ENCODE data around the gene RBCK1. TPM values are rescaled to one million over a fixed set of nuclear protein-coding genes. Genes with fewer than 3 reads are reported as not detected.

Gene RBCK1
- total RNA-seq, 1 experiment from 2014 or later = 46.8 TPM

DNA sequence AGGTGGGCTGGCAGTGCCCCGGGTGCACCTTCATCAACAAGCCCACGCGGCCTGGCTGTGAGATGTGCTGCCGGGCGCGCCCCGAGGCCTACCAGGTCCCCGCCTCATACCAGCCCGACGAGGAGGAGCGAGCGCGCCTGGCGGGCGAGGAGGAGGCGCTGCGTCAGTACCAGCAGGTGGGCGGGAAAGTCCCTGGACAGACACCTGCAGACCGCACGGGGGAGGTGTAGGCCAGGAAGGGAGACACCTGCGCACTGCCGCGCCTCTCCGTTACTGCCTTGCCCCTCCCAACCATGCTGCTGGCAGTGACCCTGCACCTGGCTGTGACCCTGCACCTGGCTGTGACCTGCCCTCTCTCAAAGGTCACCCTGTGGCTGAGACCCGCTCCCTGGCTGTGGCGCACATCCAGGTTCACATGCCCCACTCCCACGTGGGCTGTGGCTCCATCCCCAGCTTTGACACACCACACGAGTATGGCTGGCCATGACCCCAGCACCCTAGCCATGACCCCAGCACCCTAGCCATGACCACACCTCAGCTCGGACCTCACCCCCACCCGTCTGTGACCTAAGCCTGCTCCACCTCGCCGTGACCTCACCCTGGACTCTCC lies 11.6 kb downstream of the RBCK1 start:
- H3K79me1 ChIP-seq (ENCODE audit: insufficient read depth, low read depth, low read length, poor library complexity, severe bottlenecking) = no peaks in the 10 kb centered on the region
- H2AK5ac ChIP-seq (ENCODE audit: insufficient read length, low read length) = no peak overlapping the region
- Mint-ChIP-seq H3K9me3 (peaks cover 0 to 7% of the 10 kb centered on the region in 2 experiments; a peak in 3 of 5 replicates), H3K4me1 (no peaks in the 10 kb centered on the region), H3K4me3 (no peak overlapping the region), H3K27me3 (ENCODE audit: low read depth) (peaks cover 2% of the 10 kb centered on the region; the same call in 1 of the 2 replicates), H3K27ac (no peak overlapping the region), H3K36me3 (ENCODE audit: insufficient read depth in 1 of 3, low read depth in 3 of 3) (peaks cover 42 to 71% (median 55%) of the 10 kb centered on the region in 3 experiments)
- H2AFZ ChIP-seq (ENCODE audit: low read length) = no peak overlapping the region
- H4K8ac ChIP-seq (replicated peaks; ENCODE audit: insufficient read length, low read depth, low read length) = no peak overlapping the region
- TF ChIP-seq, protein P1, sequence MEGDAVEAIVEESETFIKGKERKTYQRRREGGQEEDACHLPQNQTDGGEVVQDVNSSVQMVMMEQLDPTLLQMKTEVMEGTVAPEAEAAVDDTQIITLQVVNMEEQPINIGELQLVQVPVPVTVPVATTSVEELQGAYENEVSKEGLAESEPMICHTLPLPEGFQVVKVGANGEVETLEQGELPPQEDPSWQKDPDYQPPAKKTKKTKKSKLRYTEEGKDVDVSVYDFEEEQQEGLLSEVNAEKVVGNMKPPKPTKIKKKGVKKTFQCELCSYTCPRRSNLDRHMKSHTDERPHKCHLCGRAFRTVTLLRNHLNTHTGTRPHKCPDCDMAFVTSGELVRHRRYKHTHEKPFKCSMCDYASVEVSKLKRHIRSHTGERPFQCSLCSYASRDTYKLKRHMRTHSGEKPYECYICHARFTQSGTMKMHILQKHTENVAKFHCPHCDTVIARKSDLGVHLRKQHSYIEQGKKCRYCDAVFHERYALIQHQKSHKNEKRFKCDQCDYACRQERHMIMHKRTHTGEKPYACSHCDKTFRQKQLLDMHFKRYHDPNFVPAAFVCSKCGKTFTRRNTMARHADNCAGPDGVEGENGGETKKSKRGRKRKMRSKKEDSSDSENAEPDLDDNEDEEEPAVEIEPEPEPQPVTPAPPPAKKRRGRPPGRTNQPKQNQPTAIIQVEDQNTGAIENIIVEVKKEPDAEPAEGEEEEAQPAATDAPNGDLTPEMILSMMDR (conservative IDR thresholded peaks at IDR 0.05) = no peak
- H3K79me2 ChIP-seq (ENCODE audit: insufficient read depth, low read length) = no peaks in the 10 kb centered on the region
- H3K4ac ChIP-seq (ENCODE audit: low read depth, low read length) = no peak overlapping the region
- H3K14ac ChIP-seq (ENCODE audit: insufficient read depth, low read length) = no peak overlapping the region
- H2BK12ac ChIP-seq (ENCODE audit: insufficient read length, low read depth, low read length) = no peak overlapping the region
- no peaks in the 10 kb centered on the region for H3K23me2 ChIP-seq (ENCODE audit: insufficient read length, low read depth, low read length, poor library complexity, severe bottlenecking)
- no peaks in the 10 kb centered on the region for H4K20me1 ChIP-seq (ENCODE audit: control insufficient read depth, insufficient read depth, insufficient read length)
- H3K27ac ChIP-seq (ENCODE audit: insufficient read length, low read depth, low read length) = no peak overlapping the region
- H3K27me3 ChIP-seq (ENCODE audit: insufficient read depth, low read length) = no peaks in the 10 kb centered on the region
- WGBS (ENCODE audit: extremely low coverage, insufficient read length, low lambda C conversion rate) = no CpG with 5 or more reads among the region's 32 CpGs
- H3K4me1 ChIP-seq (ENCODE audit: insufficient read depth, low read length) = no peaks in the 10 kb centered on the region
- H3K56ac ChIP-seq (ENCODE audit: insufficient read length, low read depth, low read length) = no peak overlapping the region
- no peak overlapping the region for H2BK5ac ChIP-seq (ENCODE audit: insufficient read length, low read length)
- no peak overlapping the region for H2BK20ac ChIP-seq (ENCODE audit: low read depth, low read length, poor library complexity, severe bottlenecking)
- H3K18ac ChIP-seq (ENCODE audit: insufficient read length, low read depth, low read length) = no peak overlapping the region
- H3K4me2 ChIP-seq (ENCODE audit: insufficient read depth, insufficient read length, low read length) = no peak overlapping the region
- no peak overlapping the region for H2BK15ac ChIP-seq (ENCODE audit: low read depth, low read length)
- no peak overlapping the region for H3K23ac ChIP-seq (ENCODE audit: insufficient read length, low read depth, low read length)
- H2BK120ac ChIP-seq (ENCODE audit: low read depth, low read length, poor library complexity, severe bottlenecking) = no peak overlapping the region
- no peak for DNase-seq
- H3T11ph ChIP-seq (ENCODE audit: low read length) = no peak overlapping the region
- H4K5ac ChIP-seq (ENCODE audit: insufficient read length, low read depth, low read length) = no peak overlapping the region
- no peak overlapping the region for H4K91ac ChIP-seq (ENCODE audit: insufficient read length, low read depth, low read length)
- H3K9me3 ChIP-seq (ENCODE audit: control insufficient read depth, low read depth, low read length) = no peaks in the 10 kb centered on the region
- H3K9ac ChIP-seq (ENCODE audit: extremely low read depth, insufficient read length, low read length) = no peak overlapping the region

Data from H9 (cell line).